ENCODE measurements around the gene DNAI4. TPM values are rescaled to one million over a fixed set of nuclear protein-coding genes. Genes with fewer than 3 reads are reported as not detected.

The DNAI4 gene
- polyA plus RNA-seq, 3 donors: 0.09 TPM; not detected in 2

DNA sequence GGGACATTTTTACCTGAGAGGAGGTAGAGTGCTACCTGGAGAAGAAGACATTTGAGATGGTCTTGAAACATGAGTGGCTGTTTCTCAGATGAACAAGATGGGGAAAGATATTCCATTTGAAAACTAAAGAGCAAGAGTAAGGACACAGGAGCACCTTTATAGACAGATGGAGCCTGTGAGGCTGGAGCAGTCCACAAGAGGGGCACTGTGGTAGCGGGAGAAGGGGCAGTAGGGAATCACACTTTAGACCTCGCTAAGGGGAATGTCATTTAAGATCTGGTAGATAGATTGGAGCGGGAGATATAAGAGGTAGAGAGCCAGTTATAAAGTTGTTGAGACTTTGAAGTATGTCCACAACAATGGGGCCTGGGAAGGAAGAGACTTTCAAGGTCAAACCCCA is 149.0 kb downstream of the DNAI4 start:
- intact Hi-C loops (cut with micrococcal nuclease): no loop called here
- no peaks in the 10 kb centered on the region for H3K4me1 ChIP-seq (ENCODE audit: control insufficient read depth in 1 of 2, insufficient read depth in 2 of 2, low read length in 2 of 2)
- H3K4me2 ChIP-seq (replicated peaks; ENCODE audit: extremely low read depth, low read length, poor library complexity, severe bottlenecking): no peak overlapping the region
- TF ChIP-seq, protein P1, sequence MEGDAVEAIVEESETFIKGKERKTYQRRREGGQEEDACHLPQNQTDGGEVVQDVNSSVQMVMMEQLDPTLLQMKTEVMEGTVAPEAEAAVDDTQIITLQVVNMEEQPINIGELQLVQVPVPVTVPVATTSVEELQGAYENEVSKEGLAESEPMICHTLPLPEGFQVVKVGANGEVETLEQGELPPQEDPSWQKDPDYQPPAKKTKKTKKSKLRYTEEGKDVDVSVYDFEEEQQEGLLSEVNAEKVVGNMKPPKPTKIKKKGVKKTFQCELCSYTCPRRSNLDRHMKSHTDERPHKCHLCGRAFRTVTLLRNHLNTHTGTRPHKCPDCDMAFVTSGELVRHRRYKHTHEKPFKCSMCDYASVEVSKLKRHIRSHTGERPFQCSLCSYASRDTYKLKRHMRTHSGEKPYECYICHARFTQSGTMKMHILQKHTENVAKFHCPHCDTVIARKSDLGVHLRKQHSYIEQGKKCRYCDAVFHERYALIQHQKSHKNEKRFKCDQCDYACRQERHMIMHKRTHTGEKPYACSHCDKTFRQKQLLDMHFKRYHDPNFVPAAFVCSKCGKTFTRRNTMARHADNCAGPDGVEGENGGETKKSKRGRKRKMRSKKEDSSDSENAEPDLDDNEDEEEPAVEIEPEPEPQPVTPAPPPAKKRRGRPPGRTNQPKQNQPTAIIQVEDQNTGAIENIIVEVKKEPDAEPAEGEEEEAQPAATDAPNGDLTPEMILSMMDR (IDR thresholded peaks at IDR 0.05): no peak
- no peak overlapping the region for H3K27ac ChIP-seq (ENCODE audit: low read depth in 1 of 2, low read length in 2 of 2)
- H2AFZ ChIP-seq (ENCODE audit: insufficient read depth, low read depth, low read length, poor library complexity, severe bottlenecking): no peak overlapping the region
- no peaks in the 10 kb centered on the region for H3K27me3 Mint-ChIP-seq (ENCODE audit: low read depth in 3 of 3)
- no peaks in the 10 kb centered on the region for H4K20me1 ChIP-seq (ENCODE audit: insufficient read depth, low read length)
- DNase-seq: no peak
- H3K4me3 Mint-ChIP-seq: no peak overlapping the region
- no peaks in the 10 kb centered on the region for H3K79me2 ChIP-seq (ENCODE audit: insufficient read depth, low read length)
- 100% methylated on average over 2 of the region's 3 CpGs for WGBS (ENCODE audit: insufficient coverage)
- peaks cover 3 to 26% of the 10 kb centered on the region in 2 donors for H3K36me3 Mint-ChIP-seq
- no peak overlapping the region for H3K4me3 ChIP-seq (replicated peaks in 1 of 3; ENCODE audit: low read depth in 2 of 3, low read length in 3 of 3)
- H3K27ac Mint-ChIP-seq: no peak overlapping the region
- no peaks in the 10 kb centered on the region for H3K36me3 ChIP-seq (replicated peaks in 1 of 2; ENCODE audit: control insufficient read depth in 1 of 2, insufficient read depth in 2 of 2, low read length in 2 of 2)
- H3K9ac ChIP-seq (ENCODE audit: insufficient read depth, low read length, poor library complexity, severe bottlenecking): no peak overlapping the region
- peaks cover 4 to 6% of the 10 kb centered on the region in 2 donors for H3K9me3 ChIP-seq (replicated peaks in 1 of 2; ENCODE audit: control insufficient read depth in 1 of 2, insufficient read depth in 1 of 2, low read length in 2 of 2)
- no peaks in the 10 kb centered on the region for H3K4me1 Mint-ChIP-seq
- peaks cover 3 to 16% (median 15%) of the 10 kb centered on the region in 7 donors for H3K9me3 Mint-ChIP-seq
- no peaks in the 10 kb centered on the region for H3K27me3 ChIP-seq (ENCODE audit: control insufficient read depth in 2 of 2, insufficient read depth in 2 of 2, low read length in 2 of 2)

DNA sequence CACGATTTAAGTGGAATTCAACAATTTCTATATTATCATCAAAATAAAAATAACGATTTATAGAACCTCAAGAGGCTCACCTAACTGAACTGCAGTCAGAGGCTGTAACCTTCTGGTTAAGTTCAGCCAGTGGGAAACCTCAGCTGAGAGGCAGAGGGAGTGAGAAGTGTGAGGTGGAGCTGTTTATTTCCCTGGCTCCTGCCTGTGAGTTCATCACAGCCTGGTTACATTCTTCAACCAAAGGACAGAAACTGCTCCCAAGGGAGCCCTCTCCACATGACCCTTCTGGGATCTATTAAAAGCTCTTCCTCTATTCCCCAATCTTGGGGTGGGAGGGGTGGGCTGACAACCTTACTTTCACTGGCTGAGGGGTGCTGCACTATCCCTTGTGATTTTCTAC is 150.2 kb downstream of the DNAI4 start:
- intact Hi-C loops (cut with micrococcal nuclease): no loop called here
- H3K27me3 Mint-ChIP-seq (ENCODE audit: low read depth in 3 of 3): no peaks in the 10 kb centered on the region

More for the DNA sequence above, 150.2 kb downstream of the DNAI4 start:
- no peak overlapping the region for H3K27ac ChIP-seq (ENCODE audit: low read depth in 1 of 2, low read length in 2 of 2)
- H3K9me3 ChIP-seq (replicated peaks in 1 of 2; ENCODE audit: control insufficient read depth in 1 of 2, insufficient read depth in 1 of 2, low read length in 2 of 2): no peaks in the 10 kb centered on the region
- H3K9me3 Mint-ChIP-seq: peaks cover 1 to 7% (median 3%) of the 10 kb centered on the region in 7 donors
- TF ChIP-seq, protein P1 (IDR thresholded peaks at IDR 0.05): no peak
- H3K27ac Mint-ChIP-seq: no peak overlapping the region
- no peaks in the 10 kb centered on the region for H4K20me1 ChIP-seq (ENCODE audit: insufficient read depth, low read length)
- no peak overlapping the region for H2AFZ ChIP-seq (ENCODE audit: insufficient read depth, low read depth, low read length, poor library complexity, severe bottlenecking)
- DNase-seq: no peak
- H3K4me3 Mint-ChIP-seq: no peak overlapping the region
- no peaks in the 10 kb centered on the region for H3K4me1 ChIP-seq (ENCODE audit: control insufficient read depth in 1 of 2, insufficient read depth in 2 of 2, low read length in 2 of 2)
- no peaks in the 10 kb centered on the region for H3K36me3 ChIP-seq (replicated peaks in 1 of 2; ENCODE audit: control insufficient read depth in 1 of 2, insufficient read depth in 2 of 2, low read length in 2 of 2)
- H3K4me1 Mint-ChIP-seq: no peaks in the 10 kb centered on the region
- H3K79me2 ChIP-seq (ENCODE audit: insufficient read depth, low read length): no peaks in the 10 kb centered on the region
- H3K9ac ChIP-seq (ENCODE audit: insufficient read depth, low read length, poor library complexity, severe bottlenecking): no peak overlapping the region
- H3K36me3 Mint-ChIP-seq: peaks cover 3 to 26% of the 10 kb centered on the region in 2 donors
- H3K4me2 ChIP-seq (replicated peaks; ENCODE audit: extremely low read depth, low read length, poor library complexity, severe bottlenecking): no peak overlapping the region
- no peak overlapping the region for H3K4me3 ChIP-seq (replicated peaks in 1 of 3; ENCODE audit: low read depth in 2 of 3, low read length in 3 of 3)
- no peaks in the 10 kb centered on the region for H3K27me3 ChIP-seq (ENCODE audit: control insufficient read depth in 2 of 2, insufficient read depth in 2 of 2, low read length in 2 of 2)
- WGBS (ENCODE audit: insufficient coverage): no CpG with 5 or more reads among the region's 2 CpGs
